ENCODE measurements around the gene DNMT1.
"Not testable (repeated sequence)": the region's sequence is repeated elsewhere in the genome, so short reads cannot be mapped to it uniquely, and the experiment has no call there.

DNA sequence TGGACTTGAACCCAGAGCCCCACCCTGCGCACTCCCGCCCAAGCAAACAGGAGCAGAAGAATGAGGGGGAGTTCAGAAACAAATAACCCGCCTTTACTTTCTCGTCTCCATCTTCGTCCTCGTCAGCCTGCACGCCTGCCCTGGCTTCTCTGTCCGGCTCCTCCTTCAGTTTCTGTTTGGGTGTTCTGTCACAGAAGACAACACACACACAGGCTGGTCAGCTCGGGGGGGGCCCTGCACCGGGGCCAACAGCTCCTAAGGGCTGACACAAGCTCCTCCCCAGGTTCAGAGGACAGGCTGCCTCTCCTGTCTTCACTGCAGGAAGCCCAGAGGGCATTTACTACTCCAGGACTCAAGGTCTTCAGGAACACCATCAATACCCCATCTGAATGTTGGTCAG, 28.3 kb downstream of the DNMT1 start:
- TF ChIP-seq, protein P1, sequence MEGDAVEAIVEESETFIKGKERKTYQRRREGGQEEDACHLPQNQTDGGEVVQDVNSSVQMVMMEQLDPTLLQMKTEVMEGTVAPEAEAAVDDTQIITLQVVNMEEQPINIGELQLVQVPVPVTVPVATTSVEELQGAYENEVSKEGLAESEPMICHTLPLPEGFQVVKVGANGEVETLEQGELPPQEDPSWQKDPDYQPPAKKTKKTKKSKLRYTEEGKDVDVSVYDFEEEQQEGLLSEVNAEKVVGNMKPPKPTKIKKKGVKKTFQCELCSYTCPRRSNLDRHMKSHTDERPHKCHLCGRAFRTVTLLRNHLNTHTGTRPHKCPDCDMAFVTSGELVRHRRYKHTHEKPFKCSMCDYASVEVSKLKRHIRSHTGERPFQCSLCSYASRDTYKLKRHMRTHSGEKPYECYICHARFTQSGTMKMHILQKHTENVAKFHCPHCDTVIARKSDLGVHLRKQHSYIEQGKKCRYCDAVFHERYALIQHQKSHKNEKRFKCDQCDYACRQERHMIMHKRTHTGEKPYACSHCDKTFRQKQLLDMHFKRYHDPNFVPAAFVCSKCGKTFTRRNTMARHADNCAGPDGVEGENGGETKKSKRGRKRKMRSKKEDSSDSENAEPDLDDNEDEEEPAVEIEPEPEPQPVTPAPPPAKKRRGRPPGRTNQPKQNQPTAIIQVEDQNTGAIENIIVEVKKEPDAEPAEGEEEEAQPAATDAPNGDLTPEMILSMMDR (conservative IDR thresholded peaks at IDR 0.05; ENCODE audit: low read depth, low read length): not testable (repeated sequence)
- TF ChIP-seq EZH2 (IDR thresholded peaks at IDR 0.05; ENCODE audit: borderline replicate concordance, low read depth, low read length, poor library complexity, severe bottlenecking): not testable (repeated sequence)

Measured in A673 (cell line).